ENCODE data around the gene TXN.
"Not testable (repeated sequence)": the region's sequence is repeated elsewhere in the genome, so short reads cannot be mapped to it uniquely, and the experiment has no call there.

The TXN gene

GRCh38 chr9:110255463-110256379 lies 586 bp downstream of the TXN start:
- DNase-seq: peak; percentile 25

- DNase-seq: no peak
These were observed 1.3 kb downstream of the TXN start for GRCh38 chr9:110255034-110255462.

- no peak for DNase-seq
These were observed 1.8 kb downstream of the TXN start for GRCh38 chr9:110254500-110254899.

- DNase-seq: no peak
These were observed 3.7 kb downstream of the TXN start for GRCh38 chr9:110252509-110253139.

GRCh38 chr9:110251770-110252169 lies 4.5 kb downstream of the TXN start:
- DNase-seq: not testable (repeated sequence)

GRCh38 chr9:110251212-110251611 lies 5.1 kb downstream of the TXN start:
- no peak for DNase-seq

GRCh38 chr9:110249603-110250002 lies 6.7 kb downstream of the TXN start:
- no peak for DNase-seq

GRCh38 chr9:110248361-110248760 lies 7.9 kb downstream of the TXN start:
- DNase-seq: no peak

GRCh38 chr9:110246214-110246613 lies 10.1 kb downstream of the TXN start:
- no peak for DNase-seq

- no peak for DNase-seq
These were observed 11.7 kb downstream of the TXN start for GRCh38 chr9:110244616-110245015.

- DNase-seq: no peak
These were observed 14.4 kb downstream of the TXN start for GRCh38 chr9:110241858-110242321.

GRCh38 chr9:110241260-110241857 lies 14.9 kb downstream of the TXN start:
- no peak for DNase-seq

- no peak for DNase-seq
These were observed 16.1 kb downstream of the TXN start for GRCh38 chr9:110240198-110240597.

- DNase-seq: no peak
These were observed 28.0 kb downstream of the TXN start for GRCh38 chr9:110228321-110228720.

GRCh38 chr9:110224583-110224982 lies 31.7 kb downstream of the TXN start:
- no peak for DNase-seq

- no peak for DNase-seq
These were observed 35.5 kb downstream of the TXN start for GRCh38 chr9:110220809-110221208.

GRCh38 chr9:110217656-110218099 lies 38.6 kb downstream of the TXN start:
- no peak for DNase-seq

- DNase-seq: no peak
These were observed 41.5 kb downstream of the TXN start for GRCh38 chr9:110214586-110215355.

- no peak for DNase-seq
These were observed 42.2 kb downstream of the TXN start for GRCh38 chr9:110214090-110214489.

GRCh38 chr9:110213413-110214044 lies 42.8 kb downstream of the TXN start:
- no peak for DNase-seq

- DNase-seq: no peak
These were observed 48.3 kb downstream of the TXN start, which contains the start of gene C9orf152 for GRCh38 chr9:110208031-110208430. C9orf152 (minus strand) TSS chr9:110208159; CDS start chr9:110207579, 580 bp downstream.

GRCh38 chr9:110207071-110207641 lies 49.2 kb downstream of the TXN start:
- no peak for DNase-seq
